AG20443 (cell line): ENCODE results near the gene P2RX2.
A peak's percentile ranks its signal among the peaks of the same experiment; 100 is the strongest.
"Not testable (repeated sequence)": the region's sequence is repeated elsewhere in the genome, so short reads cannot be mapped to it uniquely, and the experiment has no call there.

Experiments
- DNase-seq: peaks from one replicate; pipeline ENCODE4 v3.0.0; 2012; ENCODE audit warnings: low spot score, mixed read lengths

P2RX2 gene

DNA sequence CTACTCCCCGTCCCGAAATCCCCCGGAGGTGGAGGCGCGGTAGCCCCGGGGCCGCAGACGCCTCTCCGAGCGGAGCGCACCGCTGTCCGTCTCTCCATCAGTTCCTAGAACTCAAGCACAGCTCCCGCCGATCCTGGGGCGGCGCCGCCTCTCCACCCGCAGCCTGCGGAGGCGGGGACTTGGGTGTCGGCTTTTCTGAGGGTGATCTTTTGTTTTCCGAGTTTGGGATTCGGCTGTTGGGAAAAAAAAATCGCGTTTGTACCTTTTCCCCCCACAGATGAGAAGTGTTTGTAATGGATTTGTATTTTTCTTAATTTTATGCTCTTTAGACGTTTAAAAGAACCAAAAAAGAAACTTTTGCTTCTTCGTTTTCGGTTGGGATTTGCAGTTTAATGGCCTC, 34.8 kb upstream of the P2RX2 start:
- no peak for DNase-seq

DNA sequence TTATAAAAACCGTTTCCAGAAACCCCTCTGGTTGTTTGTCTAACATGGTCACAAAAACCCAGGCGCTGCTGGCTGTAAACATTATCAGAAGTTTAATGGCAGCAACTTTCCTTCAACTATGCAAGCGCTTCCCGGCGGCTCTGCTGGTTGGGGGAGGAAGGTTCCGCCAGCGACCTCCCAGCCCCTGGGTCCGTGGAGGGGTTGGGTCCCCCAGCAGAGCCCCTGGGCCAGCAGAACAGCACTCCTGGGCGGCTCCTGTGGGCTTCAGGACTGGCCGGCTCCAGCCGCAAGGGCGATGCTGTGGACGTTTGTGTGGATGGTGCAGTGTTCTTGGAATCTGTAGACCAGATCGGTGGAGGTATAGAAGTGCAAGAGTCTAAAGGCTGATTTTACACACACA, 34.1 kb upstream of the P2RX2 start:
- no peak for DNase-seq

DNA sequence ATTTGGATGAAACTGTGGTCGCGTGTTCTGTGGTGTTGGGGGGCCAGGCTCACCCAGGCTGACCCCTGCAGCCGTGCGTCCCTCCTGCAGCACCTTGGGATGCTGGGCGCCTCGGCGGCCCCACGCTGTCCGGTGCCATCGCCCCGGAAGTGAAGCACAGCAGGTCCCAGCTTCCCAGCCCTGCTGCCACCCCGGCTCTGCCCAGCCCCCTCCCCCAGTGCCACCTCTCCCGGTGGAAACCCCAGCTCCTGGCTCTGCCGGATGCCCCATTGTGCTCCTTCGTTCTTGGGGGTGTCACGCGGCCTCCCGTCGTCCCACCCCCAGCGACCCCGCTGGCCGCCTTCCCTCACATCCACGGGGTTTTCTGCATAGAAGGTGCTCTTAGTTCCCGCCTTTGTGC, 33.4 kb upstream of the P2RX2 start:
- DNase-seq: no peak

DNA sequence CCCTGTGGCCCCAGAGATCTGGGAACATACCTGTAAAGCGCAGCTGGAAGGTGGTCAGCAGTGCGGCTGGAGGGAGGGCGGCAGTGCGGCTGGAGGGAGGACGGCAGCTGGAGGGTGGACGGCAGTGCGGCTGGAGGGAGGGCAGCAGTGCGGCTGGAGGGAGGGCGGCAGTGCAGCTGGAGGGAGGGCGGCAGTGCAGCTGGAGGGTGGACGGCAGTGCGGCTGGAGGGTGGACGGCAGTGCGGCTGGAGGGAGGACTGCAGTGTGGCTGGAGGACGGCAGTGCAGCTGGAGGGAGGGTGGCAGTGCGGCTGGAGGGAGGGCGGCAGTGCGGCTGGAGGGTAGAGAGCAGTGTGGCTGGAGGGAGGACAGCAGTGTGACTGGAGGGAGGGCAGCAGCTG, 31.6 kb upstream of the P2RX2 start:
- DNase-seq: no peak

DNA sequence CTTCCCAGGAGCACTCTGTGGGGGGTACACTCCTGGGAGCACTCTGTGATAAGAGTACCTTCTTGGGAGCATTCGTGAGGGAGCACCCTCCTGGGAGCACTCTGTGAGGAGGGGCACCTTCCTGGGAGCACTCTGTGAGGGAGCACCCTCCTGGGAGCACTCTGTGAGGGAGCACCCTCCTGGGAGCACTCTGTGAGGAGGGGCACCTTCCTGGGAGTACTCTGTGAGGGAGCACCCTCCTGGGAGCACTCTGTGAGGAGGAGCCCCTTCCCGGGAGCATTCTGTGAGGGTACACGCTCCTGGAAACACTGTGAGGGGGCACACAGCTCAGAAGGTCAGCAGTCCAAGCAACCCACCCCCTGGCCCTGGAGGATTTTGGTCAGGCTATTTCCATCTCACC, 30.8 kb upstream of the P2RX2 start:
- no peak for DNase-seq

DNA sequence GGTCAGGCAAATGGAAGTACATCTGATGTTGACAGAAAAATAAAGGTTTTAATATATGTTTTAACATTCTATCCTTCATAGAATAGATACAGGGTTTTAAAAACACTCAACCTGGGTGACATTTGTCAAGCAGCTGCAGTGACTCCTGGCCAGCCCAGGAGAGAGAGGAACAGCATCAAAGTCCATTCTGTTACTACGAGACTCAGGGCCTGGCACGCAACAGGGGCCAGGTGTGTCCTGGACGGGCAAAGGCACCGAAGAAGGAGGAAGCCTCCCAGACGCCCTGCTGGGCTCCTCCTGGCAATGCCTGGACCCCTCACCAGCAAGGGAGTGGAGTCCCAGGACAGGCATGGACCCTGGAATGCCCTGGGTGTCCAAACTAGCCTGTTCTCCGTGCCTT, 30.3 kb upstream of the P2RX2 start:
- no peak for DNase-seq

DNA sequence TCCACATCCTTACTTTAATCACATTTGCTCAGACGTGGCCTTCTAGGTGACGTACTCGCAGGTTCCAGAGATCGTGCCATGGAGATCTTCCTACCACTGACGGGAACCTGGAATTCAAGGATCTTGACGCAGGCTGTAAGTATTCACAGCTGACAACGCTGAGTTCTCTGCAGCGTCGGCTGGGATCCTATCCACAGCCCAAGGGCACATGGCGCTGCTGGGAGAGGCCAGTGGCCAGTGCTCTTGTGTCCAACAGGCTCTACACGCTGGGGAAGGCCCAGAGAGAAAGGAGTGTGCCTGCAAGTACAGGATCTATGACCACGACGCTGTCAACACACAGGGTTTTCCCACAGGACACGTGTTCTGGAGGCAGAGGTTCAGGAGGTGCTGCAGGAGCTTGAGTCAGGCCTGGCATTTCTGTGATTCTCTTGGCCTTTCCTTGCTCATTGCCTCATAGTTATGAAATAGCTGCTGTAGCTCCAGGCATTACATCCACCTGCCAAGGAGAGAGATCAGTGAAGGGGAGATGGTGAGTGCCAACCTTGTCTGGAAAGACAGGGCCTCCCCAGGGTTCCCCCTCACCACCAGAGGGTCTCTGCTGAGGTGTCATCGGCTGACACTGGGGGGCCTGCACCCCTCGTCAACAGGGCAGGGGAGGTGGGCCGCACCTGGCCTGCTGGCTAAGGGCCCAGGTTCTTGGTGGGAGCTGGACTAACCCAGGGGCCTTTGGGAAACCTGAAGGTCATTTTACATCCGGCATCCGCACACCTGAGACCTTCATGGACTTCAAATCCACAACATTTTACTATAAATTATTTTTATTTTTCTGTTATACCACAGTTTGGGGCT, 29.5 kb upstream of the P2RX2 start:
- no peak for DNase-seq

DNA sequence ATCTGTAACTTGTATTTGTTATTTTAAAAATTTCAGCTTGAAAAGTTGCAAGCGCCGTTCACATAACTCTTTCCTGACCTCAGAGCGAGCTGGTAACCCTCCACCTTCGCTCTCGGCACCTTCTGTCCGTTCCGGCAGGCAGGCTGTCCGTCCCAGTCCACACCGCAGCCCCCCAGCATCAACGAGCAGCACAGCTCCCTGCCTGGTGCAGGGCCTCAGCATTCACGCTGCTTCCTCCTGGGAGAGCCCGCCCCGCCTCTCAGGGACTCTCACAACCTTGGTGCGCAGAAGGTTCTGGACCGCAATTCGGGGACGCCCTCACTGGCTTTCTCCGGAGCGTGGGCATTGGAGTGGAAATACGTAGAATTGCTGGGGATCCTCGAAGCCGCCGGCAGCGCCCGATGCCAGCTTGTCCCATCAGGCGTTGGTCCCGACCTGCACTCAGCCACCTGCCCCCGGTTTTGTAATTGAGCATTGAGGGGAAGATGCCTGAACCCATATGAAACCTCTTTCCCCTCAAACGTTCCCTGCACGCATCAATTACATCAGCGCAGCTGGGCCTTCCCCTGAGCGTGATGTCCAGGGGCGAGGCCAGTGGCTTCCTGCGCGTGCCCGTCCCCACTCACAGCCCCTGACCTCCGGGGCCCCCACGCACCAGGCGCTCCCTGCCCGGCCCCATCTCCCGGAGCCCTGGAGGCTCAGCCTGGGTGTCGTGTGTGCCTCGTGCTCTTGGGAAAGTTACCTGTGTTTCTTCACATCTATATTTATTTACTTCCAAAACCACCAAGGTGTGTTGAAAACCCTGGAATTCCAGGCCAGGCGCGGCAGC, 27.3 kb upstream of the P2RX2 start:
- DNase-seq: no peak

DNA sequence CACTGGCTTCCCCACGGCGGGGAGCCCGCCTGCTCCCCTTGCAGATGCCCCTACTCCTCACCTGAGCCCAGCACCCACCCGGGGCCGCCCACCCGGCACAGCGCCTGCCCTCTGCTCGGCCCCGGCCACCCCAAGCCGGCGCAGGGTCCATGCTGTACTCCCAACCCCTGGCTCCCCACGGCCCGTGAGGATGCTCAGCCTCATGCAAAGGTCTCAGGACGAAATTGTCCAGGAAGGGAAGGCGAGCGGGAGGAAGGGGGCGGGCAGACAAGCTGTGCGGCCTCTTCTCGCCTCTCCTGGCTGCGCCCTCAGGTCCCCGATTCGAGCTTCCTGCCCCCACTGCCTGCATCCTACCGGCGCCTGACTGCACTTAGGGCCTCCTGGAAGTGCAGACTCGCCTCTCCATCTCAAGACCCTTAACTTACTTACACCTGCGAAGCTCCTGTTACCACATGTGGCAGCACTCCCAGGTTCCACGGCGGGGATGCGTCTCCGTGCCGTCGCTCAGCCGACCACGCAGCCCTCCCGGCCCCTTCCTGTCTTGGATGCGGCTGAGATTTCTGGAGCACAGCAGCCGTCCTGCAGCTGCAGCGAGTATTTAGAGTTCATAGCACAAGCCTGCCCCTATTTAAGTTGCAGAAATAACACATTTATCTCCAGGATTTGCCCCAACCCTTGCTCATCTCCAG, 26.1 kb upstream of the P2RX2 start:
- DNase-seq: no peak

DNA sequence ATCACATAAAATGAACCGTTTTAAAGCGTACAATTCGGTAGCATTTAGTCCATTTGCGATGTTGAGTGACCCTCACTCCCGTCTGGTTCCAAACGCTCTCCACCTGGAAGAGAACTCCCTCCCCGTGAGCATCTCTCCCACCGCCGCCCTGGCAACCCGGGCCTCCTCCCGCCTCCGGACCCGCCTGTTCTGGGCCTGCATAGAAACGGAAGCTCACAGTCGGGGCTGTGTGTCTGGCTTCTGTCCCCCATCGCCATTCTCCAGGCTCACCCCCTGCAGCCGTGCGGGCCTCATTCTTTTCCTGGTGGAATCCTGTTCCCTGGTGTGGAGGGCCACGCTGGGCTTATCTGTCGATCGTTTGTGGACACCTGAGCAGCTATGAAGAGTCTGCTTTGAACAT, 25.5 kb upstream of the P2RX2 start:
- DNase-seq: no peak

DNA sequence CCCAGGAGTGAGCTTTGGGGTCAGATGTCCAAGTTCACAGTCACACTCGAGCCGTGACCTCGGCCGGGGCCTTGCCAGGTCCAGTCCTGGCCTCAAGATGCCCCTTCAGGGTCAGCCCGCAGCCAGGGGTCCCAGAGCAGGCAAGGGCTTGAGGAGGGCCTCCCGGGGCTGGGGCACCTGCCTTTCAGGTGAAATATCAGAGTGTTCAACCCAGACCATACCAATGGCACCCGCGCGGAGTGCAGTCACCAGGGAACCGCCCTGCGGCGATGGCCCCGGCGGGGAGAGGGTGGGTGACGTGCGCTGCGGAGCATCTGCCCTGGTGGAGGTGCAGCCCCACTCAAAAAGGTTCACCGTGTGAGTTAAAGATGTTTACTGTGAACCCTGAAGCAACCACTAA, 25.1 kb upstream of the P2RX2 start:
- DNase-seq: no peak

DNA sequence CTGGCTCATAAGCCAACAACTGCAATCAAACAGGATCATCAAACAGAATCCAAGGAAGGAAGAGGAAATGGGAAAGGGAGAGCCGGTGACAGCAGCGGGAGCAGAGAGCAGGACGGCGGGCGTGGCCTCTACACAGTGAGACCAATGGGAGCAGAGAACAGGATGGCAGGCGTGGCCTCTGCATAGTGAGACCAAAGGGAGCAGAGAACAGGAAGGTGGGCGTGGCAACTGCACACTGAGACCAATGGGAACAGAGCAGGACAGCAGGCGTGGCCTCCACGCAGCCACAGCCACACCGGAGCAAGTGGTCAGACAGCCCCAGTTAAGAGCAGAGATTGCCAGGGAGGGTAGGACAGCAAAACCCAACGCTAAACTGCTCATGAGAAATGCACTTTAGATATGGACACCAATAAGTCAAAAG, 24.6 kb upstream of the P2RX2 start:
- DNase-seq: peak; percentile 89

DNA sequence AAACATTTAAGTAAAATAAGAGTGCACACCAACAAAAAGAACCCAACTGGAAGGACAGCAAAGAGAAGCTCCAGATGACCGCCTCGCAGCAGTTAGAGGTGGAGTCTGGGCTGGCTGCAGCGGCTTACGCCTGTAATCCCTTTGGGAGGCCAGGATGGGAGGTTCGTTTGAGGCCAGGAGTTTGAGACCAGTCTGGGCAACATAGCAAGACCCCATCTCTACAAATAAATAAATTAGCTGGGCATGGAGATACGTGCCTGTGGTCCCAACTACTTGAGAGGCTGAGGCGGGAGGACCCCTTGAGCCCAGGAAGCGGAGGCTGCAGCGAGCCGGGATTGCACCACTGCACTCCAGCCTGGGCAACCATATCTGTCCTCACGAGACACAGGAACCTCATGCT, 23.4 kb upstream of the P2RX2 start:
- no peak for DNase-seq

DNA sequence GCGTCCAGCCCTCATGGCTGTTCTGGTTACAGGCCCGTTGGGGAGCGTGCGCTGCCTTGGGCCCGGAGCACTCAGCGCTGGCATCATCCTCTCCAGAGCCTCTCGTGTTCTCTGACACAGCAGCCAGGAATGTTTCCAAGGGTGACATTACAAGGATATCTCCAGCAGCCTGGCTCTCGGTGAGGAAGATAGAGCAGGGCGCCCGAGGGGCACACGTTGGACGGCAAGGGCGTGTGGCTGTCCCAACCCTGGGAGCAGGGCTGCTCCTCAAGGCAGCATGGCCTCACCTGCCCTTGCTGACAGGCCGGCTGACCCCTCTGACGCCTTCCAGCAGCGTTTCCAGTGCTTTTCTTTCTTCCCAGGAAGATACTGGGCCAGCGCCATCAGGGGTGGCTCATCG, 22.6 kb upstream of the P2RX2 start:
- DNase-seq: no peak

DNA sequence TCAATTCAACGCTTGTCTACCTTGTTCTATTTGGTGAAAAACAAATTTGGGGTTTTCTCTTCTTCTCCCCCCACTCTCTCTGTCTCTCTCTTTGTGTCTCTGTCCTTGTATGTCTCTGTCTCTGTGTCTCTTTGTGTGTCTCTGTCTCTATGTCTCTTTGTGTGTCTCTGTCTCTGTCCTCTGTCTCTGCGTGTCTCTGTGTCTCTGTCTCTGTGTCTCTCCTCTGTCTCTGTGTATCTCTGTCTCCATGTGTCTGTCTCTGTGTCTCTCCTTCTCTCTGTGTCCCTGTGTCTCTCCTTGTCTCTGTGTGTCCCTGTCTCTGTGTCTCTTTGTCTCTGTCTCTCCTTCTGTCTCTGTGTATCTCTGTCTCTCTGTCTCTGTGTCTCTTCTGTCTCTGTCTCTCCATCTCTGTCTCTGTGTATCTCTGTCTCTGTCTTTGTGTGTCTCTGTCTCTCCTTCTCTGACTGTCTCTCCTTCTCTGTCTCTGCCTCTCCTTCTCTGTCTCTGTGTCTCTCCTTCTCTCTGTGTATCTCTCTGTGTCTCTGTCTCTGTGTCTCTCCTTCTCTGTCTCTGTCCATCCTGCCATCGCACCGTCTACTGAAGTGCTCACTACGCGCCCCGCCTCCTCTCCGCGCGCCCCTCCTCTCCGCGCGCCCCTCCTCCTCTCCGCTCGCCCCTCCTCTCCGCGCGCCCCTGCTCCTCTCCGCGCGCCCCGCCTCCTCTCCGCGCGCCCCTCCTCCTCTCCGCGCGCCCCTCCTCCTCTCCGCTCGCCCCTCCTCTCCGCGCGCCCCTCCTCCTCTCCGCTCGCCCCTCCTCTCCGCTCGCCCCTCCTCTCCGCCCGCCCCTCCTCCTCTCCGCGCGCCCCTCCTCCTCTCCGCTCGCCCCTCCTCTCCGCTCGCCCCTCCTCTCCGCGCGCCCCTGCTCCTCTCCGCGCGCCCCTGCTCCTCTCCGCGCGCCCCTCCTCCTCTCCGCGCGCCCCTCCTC, 21.0 kb upstream of the P2RX2 start:
- no peak for DNase-seq

DNA sequence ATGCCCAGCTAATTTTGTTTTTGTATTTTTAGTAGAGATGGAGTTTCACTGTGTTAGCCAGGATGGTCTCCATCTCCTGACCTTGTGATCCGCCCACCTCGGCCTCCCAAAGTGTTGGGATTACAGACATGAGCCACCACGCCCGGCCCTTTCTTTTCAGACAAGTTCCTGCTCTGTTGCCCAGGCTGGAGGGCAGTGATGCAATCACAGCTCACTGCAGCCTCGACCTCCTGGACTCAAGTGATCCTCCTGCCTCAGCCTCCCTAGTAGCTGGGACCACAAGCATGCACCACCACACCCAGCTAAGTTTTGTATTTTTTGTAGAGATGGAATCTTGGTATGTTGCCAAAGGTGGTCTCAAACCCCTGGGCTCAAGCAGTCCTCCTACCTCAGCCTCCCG, 19.1 kb upstream of the P2RX2 start:
- not testable (repeated sequence) for DNase-seq

DNA sequence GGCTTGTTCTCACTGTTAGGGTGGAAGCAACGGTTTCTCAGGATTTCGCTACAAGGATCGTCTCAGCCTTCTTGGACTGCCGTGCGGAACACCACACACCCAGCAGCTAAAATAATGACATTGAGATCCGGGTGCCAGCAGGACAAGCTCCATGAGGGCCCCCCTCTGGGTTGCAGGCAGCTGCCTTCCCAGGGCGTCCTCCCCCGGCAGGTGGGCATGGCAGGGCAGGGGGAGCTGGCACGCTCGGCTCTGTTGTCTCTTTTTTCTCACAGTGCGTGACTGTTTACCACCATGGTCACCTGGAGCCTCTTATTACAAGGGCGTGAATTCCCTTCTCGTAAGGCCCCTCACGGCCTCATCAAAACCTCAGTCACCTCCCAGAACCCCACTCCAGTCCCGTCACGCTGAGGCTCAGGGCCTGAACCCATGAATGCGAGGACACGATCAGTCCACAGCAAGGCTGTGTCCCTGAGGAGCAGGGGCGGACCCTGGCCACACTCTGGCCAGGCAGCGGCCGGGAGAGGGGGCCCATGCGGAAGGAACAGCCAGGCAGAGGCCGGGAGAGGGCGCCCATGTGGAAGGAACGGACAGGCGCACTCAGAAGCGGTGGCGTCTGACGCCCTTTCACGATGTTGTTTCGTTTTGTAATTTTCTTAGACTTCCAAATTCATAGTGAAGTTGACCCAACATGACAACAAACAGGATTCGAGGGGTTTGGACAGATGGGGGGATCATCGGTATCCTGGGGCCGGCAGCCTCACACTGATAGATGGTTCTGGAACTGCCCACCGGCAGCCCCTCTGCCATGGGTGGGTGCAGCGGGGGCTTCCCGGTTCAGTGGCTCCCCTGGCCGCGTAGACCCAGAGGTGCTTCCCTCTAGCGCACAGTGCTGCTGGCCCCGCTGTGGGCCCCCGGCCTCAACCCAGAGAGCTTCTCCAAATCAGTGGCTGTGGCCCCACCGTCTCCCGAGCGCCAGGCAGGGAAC, 18.2 kb upstream of the P2RX2 start:
- peak; percentile 87 for DNase-seq

DNA sequence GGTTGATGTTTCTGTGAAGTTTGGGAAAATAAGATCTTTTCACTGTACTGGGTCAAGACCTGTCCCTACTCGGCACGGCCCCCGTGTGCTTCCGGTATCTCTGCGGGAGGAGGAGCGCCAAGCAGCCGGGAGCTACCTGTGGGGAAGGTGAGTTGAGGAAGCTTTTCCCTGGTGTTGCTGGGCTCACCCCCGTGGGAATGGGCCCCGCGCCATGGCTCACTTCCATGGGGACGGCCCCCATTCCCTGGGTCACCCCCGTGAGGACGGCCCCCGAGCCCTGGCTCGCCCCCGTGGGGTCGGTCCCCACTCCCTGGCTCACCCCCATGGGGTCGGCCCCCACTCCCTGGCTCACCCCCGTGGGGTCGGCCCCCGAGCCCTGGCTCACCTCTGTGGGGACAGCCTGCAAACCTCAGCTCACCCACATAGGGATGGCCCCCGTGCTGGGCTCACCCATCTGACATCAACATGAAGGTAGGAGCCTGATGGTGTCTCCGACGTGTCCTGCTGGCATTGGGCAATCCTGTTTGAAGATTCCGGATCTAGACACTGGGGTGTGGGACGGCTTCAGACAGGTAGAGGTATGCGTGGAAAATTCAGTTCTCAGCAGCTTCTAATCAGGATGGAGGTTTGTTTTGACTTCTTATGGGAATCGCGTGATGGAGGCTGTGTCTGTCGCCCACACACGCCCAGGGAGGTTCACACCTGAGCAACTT, 17.2 kb upstream of the P2RX2 start:
- no peak for DNase-seq

DNA sequence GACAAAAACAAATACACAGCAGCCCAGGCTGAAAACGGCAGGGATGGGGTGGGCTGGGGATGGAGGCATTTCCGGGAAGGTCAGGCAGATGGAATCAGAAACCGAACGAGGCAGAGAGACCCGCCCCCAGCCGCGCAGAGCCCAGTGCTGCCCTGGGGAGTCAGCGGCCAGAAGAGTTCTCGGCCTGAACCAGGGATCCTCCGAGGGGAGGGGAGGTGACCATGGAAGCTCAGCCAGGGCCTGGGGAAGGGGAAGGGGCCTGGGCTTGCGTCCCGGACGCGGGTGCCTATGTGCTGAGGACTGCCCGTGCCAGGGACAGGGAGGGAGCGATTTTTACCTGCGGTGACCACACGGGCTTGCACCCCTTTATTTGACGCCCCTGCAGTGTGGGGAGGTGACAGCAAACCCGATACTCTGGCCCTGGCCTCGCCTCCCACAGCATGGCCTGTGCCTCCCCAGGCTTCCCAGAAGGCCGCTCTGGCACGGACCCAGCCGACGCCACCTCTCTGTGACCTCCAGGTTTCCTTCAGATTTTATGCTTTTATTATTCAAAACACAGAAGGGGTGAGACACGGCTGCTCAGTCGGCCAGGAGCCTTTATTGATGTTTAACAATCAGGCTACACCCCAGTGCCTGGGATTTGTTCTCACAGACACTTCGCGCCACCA, 15.9 kb upstream of the P2RX2 start:
- DNase-seq: no peak
